IPS-15b (cell line): ENCODE results near the gene BABAM2.

Experiments used
- H3K27me3 ChIP-seq: one replicate; pipeline ENCODE4 v1.6.1; 2013; ENCODE audit warnings: low read length; ENCODE audit not compliant: control insufficient read depth, insufficient read depth
- H3K36me3 ChIP-seq: one replicate; pipeline ENCODE4 v1.6.1; 2013; ENCODE audit warnings: low read length; ENCODE audit not compliant: control insufficient read depth, insufficient read depth
- H3K4me1 ChIP-seq: one replicate; pipeline ENCODE4 v1.6.1; 2013; ENCODE audit warnings: mild to moderate bottlenecking, low read length; ENCODE audit not compliant: control insufficient read depth, insufficient read depth
- H3K4me3 ChIP-seq: one replicate; pipeline ENCODE4 v1.5.1; 2013; ENCODE audit warnings: low read depth, low read length
- H3K9ac ChIP-seq: one replicate; pipeline ENCODE4 v1.6.1; 2013; ENCODE audit warnings: low read depth, mild to moderate bottlenecking, low read length
- H3K9me3 ChIP-seq: one replicate; pipeline ENCODE4 v1.6.1; 2013; ENCODE audit warnings: mild to moderate bottlenecking, low read length; ENCODE audit not compliant: control insufficient read depth, insufficient read depth

The BABAM2 gene

DNA sequence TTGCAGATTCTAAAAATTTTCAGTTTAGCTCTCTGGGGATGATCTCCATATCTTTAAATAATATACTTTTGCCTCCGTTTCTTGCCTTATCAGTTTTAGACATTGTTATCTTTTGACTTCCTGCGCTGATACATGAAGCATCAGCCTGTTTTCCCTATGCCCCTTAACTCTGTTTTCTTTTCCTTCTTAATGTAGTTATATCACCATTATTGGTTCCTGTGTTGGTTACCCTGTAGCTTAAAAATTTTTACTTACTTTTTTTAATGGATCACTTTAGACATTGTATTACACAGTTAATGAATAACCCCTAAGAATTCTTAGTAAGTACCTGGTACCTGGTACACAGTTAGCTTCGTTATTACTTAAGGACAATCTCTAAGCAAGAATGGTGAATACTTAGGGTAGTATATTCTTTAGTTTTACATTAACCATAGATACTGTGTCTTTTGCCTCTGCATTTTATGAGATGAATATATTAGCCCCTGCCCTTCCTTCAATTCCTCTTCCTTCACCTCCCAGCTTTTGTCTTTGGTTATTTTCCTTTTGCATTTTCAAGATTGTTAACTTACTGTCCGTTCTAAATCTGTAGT, 40.9 kb downstream of the BABAM2 start:
- Histone ChIP-seq H3K9me3 (no peaks in the 10 kb centered on the region), H3K9ac (no peak overlapping the region), H3K36me3 (no peaks in the 10 kb centered on the region), H3K27me3 (no peaks in the 10 kb centered on the region), H3K4me3 (no peak overlapping the region), H3K4me1 (no peaks in the 10 kb centered on the region)

GRCh38 chr2:27932396-27932795, 41.9 kb downstream of the BABAM2 start:
- H3K9ac ChIP-seq, result no peak overlapping the region
- no peak overlapping the region for H3K4me3 ChIP-seq
- no peaks in the 10 kb centered on the region for H3K4me1 ChIP-seq
- H3K36me3 ChIP-seq, result no peaks in the 10 kb centered on the region
- H3K9me3 ChIP-seq, result no peaks in the 10 kb centered on the region
- no peaks in the 10 kb centered on the region for H3K27me3 ChIP-seq

DNA sequence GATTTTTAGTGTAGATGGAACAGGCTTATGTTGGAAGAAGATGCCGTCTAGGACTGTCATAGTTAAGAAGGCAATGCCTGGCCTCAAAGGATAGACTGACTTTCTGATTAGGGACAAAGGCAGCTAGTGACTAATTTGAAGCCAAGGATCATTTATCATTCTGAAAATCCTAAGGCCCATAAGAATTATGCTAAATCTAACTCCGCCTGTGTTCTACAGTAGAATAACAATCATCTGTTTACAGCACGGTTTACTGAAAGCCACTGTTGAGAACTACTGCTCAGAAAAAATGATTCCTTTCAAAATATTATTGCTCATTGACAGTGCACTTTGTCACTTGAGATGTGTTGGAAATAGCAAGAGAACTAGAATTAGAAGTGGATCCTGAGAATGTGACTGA, 44.5 kb downstream of the BABAM2 start:
- H3K9ac ChIP-seq, result no peak overlapping the region
- H3K36me3 ChIP-seq, result no peaks in the 10 kb centered on the region
- no peak overlapping the region for H3K4me3 ChIP-seq
- H3K4me1 ChIP-seq, result no peaks in the 10 kb centered on the region
- H3K27me3 ChIP-seq, result no peaks in the 10 kb centered on the region
- no peaks in the 10 kb centered on the region for H3K9me3 ChIP-seq

- Histone ChIP-seq H3K27me3 (no peaks in the 10 kb centered on the region), H3K36me3 (no peaks in the 10 kb centered on the region), H3K4me3 (no peak overlapping the region), H3K4me1 (peaks cover under 1% of the 10 kb centered on the region), H3K9ac (no peak overlapping the region), H3K9me3 (no peaks in the 10 kb centered on the region)
Measured at GRCh38 chr2:27940090-27940671, 49.7 kb downstream of the BABAM2 start.

DNA sequence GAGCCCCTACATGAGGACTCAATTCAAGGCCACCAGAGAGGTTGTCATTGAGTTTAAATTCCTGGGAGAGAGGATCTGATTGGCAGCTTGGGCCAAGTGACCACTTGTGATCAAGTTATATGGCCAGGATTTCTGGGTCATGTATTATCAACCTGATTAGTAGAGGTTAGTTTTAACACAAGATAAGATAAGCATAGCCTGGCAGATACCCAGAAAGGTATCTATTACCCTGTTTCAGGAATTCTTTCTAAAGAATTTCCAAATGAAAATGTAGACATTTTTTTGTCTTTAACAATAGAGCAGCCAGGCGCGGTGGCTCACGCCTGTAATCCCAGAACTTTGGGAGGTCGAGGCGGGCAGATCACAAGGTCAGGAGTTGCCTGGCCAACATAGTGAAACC, 50.5 kb downstream of the BABAM2 start:
- peaks cover 4% of the 10 kb centered on the region for H3K4me1 ChIP-seq
- H3K27me3 ChIP-seq, result peaks cover 2% of the 10 kb centered on the region
- H3K4me3 ChIP-seq, result no peak overlapping the region
- no peak overlapping the region for H3K9ac ChIP-seq
- H3K36me3 ChIP-seq, result no peaks in the 10 kb centered on the region
- no peaks in the 10 kb centered on the region for H3K9me3 ChIP-seq

DNA sequence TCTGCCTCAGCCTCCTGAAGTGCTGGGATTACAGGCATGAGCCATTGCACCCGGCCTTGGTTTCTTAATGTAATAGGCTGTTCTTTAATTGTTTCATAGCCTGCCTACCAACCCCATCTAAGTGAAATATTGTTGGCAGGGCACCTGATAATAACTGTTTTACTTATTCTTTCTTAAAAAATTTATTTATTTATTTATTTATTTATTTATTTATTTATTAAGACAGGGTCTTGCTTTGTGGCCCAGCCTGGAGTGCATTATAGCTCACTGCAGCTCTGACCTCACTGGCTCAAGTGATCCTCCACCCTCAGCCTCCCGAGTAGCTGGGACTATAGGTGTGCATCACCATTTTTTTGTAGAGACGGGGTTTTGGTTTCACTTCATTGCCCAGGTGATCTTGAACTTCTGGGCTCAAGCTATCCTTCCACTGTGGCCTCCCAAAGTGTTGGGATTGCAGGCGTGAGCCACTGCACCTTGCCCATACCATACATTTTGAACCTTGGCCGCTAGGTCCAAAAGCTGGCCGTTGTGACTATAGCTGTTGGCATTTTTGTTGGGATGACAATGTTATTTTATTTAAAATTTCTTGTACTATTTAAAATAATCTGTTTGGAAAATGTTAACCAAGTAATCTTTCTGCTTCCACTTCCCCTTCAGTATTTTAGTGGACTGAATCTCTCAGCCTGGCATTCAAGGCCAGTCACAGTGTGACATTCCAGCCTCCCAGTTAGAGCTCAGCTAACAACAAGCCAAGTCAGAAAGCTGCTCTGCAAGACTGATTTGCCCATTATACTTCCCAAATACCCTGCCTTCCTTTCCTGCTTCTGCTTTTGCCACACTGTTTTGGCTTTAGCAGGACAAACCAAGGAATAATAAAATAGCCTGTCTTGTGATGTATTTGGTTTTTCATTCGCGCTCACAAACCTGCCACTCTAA, 52.4 kb downstream of the BABAM2 start:
- Histone ChIP-seq H3K36me3 (no peaks in the 10 kb centered on the region), H3K27me3 (peaks cover 3% of the 10 kb centered on the region), H3K4me1 (peaks cover 4% of the 10 kb centered on the region), H3K9ac (no peak overlapping the region), H3K4me3 (no peak overlapping the region), H3K9me3 (no peaks in the 10 kb centered on the region)

GRCh38 chr2:27946530-27947060, 56.1 kb downstream of the BABAM2 start:
- Histone ChIP-seq H3K27me3 (peaks cover 3% of the 10 kb centered on the region), H3K4me1 (peaks cover 4% of the 10 kb centered on the region), H3K9me3 (no peaks in the 10 kb centered on the region), H3K4me3 (no peak overlapping the region), H3K36me3 (no peaks in the 10 kb centered on the region), H3K9ac (no peak overlapping the region)

GRCh38 chr2:27952070-27952469, 61.5 kb downstream of the BABAM2 start:
- no peaks in the 10 kb centered on the region for H3K9me3 ChIP-seq
- no peak overlapping the region for H3K9ac ChIP-seq
- H3K36me3 ChIP-seq, result no peaks in the 10 kb centered on the region
- H3K4me3 ChIP-seq, result no peak overlapping the region
- H3K27me3 ChIP-seq, result no peaks in the 10 kb centered on the region
- no peaks in the 10 kb centered on the region for H3K4me1 ChIP-seq

GRCh38 chr2:27953077-27953476, 62.5 kb downstream of the BABAM2 start:
- H3K36me3 ChIP-seq, result no peaks in the 10 kb centered on the region
- no peak overlapping the region for H3K4me3 ChIP-seq
- H3K27me3 ChIP-seq, result no peaks in the 10 kb centered on the region
- no peaks in the 10 kb centered on the region for H3K4me1 ChIP-seq
- no peaks in the 10 kb centered on the region for H3K9me3 ChIP-seq
- no peak overlapping the region for H3K9ac ChIP-seq

DNA sequence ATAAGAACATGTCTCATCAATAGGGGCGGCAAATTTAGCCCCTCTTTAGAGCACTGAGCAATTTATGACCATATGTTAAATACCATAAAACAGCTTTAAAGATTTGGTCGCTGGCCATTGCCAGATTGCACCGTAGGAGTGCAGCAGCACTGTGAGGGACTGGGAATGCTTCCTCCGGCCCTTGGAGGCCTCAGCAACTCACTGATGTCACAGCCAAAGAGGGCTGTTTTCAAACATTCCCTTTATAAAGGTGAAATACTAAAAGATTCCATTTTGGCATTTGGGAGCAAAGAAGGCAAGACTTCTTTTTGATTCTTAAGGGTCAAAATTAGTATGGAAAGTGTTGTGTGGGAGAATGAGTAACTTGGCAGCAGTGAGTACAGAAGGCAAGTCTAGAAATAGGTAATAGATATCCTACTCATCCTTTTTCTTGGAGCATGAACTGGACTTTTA, 63.7 kb downstream of the BABAM2 start:
- no peak overlapping the region for H3K4me3 ChIP-seq
- no peaks in the 10 kb centered on the region for H3K36me3 ChIP-seq
- no peaks in the 10 kb centered on the region for H3K4me1 ChIP-seq
- H3K9me3 ChIP-seq, result no peaks in the 10 kb centered on the region
- no peak overlapping the region for H3K9ac ChIP-seq
- no peaks in the 10 kb centered on the region for H3K27me3 ChIP-seq

GRCh38 chr2:27954771-27955383, 64.3 kb downstream of the BABAM2 start:
- H3K9ac ChIP-seq, result no peak overlapping the region
- H3K27me3 ChIP-seq, result no peaks in the 10 kb centered on the region
- no peak overlapping the region for H3K4me3 ChIP-seq
- H3K4me1 ChIP-seq, result no peaks in the 10 kb centered on the region
- no peaks in the 10 kb centered on the region for H3K36me3 ChIP-seq
- H3K9me3 ChIP-seq, result no peaks in the 10 kb centered on the region
